MM.1S (cell line): Measurements from ENCODE around the gene TAOK2.
"Not testable (repeated sequence)": the region's sequence is repeated elsewhere in the genome, so short reads cannot be mapped to it uniquely, and the experiment has no call there.

ENCODE experiments used
- DNase-seq: peaks from one replicate; pipeline ENCODE4 v3.0.0-alpha.2; 2015
- H2AFZ ChIP-seq: fragments of 300-600 bp; sonication (generic); 2 replicates; pipeline ENCODE4 v1.6.0; 2016; ENCODE audit warnings: antibody characterized with exemption, low read length
- H3F3A ChIP-seq: fragments of 300-600 bp; sonication (generic); 2 replicates; pipeline ENCODE4 v1.6.1; 2016; ENCODE audit warnings: mild to moderate bottlenecking, antibody characterized with exemption, low read length, moderate library complexity, mixed read lengths; ENCODE audit not compliant: insufficient read depth
- H3K27ac ChIP-seq: fragments of 300-600 bp; sonication (generic); 2 replicates; pipeline ENCODE4 v1.5.1; 2016; ENCODE audit warnings: mild to moderate bottlenecking, low read length
- H3K27me3 ChIP-seq: fragments of 300-600 bp; sonication (generic); replicated peaks from 2 replicates; pipeline ENCODE4 v1.6.0; 2016; ENCODE audit warnings: low read length; ENCODE audit not compliant: insufficient read depth
- H3K36me3 ChIP-seq: fragments of 300-600 bp; sonication (generic); replicated peaks from 2 replicates; pipeline ENCODE4 v1.6.1; 2016; ENCODE audit warnings: mild to moderate bottlenecking, low read length, mixed read lengths; ENCODE audit not compliant: insufficient read depth
- H3K4me1 ChIP-seq: fragments of 300-600 bp; sonication (generic); 2 replicates; pipeline ENCODE4 v1.6.1; 2016; ENCODE audit warnings: low read length, mixed read lengths
- H3K4me2 ChIP-seq: fragments of 300-600 bp; sonication (generic); 2 replicates; pipeline ENCODE4 v1.6.0; 2016; ENCODE audit warnings: low read depth, low read length
- H3K4me3 ChIP-seq: fragments of 300-600 bp; sonication (generic); 2 replicates; pipeline ENCODE4 v1.5.1; 2016; ENCODE audit warnings: low read length, mixed read lengths
- H3K79me2 ChIP-seq: fragments of 300-600 bp; sonication (generic); 2 replicates; pipeline ENCODE4 v1.6.1; 2016; ENCODE audit warnings: mixed run types, low read length, mixed read lengths
- H3K9ac ChIP-seq: fragments of 300-600 bp; sonication (generic); 2 replicates; pipeline ENCODE4 v1.6.1; 2016; ENCODE audit warnings: low read length, mixed read lengths
- H3K9me2 ChIP-seq: fragments of 300-600 bp; sonication (generic); replicated peaks from 2 replicates; pipeline ENCODE4 v1.6.1; 2016; ENCODE audit warnings: mild to moderate bottlenecking, low read length, mixed read lengths; ENCODE audit not compliant: insufficient read depth
- H3K9me3 ChIP-seq: fragments of 300-600 bp; sonication (generic); replicated peaks from 2 replicates; pipeline ENCODE4 v1.6.1; 2016; ENCODE audit warnings: mild to moderate bottlenecking, low read length, mixed read lengths; ENCODE audit not compliant: insufficient read depth
- H4K20me1 ChIP-seq: fragments of 300-600 bp; sonication (generic); 2 replicates; pipeline ENCODE4 v1.6.1; 2016; ENCODE audit warnings: mild to moderate bottlenecking, low read length, moderate library complexity, mixed read lengths; ENCODE audit not compliant: insufficient read depth
- CTCF ChIP-seq: fragments of 300-600 bp; sonication (generic); IDR thresholded peaks from 2 replicates; pipeline ENCODE4 v1.5.1; 2016; ENCODE audit warnings: antibody characterized with exemption, low read length, mixed read lengths
- EZH2 ChIP-seq: fragments of 300-600 bp; sonication (generic); optimal IDR thresholded peaks from 2 replicates; pipeline ENCODE3; 2017; ENCODE audit warnings: low read depth, mild to moderate bottlenecking, antibody characterized with exemption, low read length, mixed read lengths
- EZH2phosphoT487 ChIP-seq: fragments of 300-600 bp; sonication (generic); IDR thresholded peaks from 2 replicates; pipeline ENCODE4 v1.6.1; 2018; ENCODE audit warnings: antibody characterized with exemption, low read length

TAOK2 gene

GRCh38 chr16:29959293-29959692 is 14.4 kb upstream of the TAOK2 start:
- Histone ChIP-seq H3K36me3 (no peaks in the 10 kb centered on the region), H3F3A (0 out of 2 replicates have a peak, but pooled peaks cover 3% of the 10 kb centered on the region), H3K79me2 (no peaks in the 10 kb centered on the region), H2AFZ (no peak overlapping the region), H4K20me1 (no peaks in the 10 kb centered on the region), H3K9me3 (no peaks in the 10 kb centered on the region), H3K9me2 (no peaks in the 10 kb centered on the region), H3K4me3 (no peak overlapping the region), H3K27me3 (no peaks in the 10 kb centered on the region), H3K9ac (no peak overlapping the region), H3K4me2 (no peak overlapping the region), H3K27ac (no peak overlapping the region), H3K4me1 (peaks cover 10% of the 10 kb centered on the region)
- DNase-seq, result no peak
- TF ChIP-seq EZH2, result no peak
- TF ChIP-seq CTCF, result no peak
- TF ChIP-seq EZH2phosphoT487, result no peak

- H3K4me1 ChIP-seq, H2AFZ ChIP-seq, H3K79me2 ChIP-seq, H3K9me3 ChIP-seq, H3K27me3 ChIP-seq, H3K9ac ChIP-seq, H3K9me2 ChIP-seq, H3F3A ChIP-seq, DNase-seq, H3K27ac ChIP-seq, H3K36me3 ChIP-seq, H3K4me3 ChIP-seq, H3K4me2 ChIP-seq, H4K20me1 ChIP-seq: not testable (repeated sequence)
These were observed 13.8 kb upstream of the TAOK2 start for GRCh38 chr16:29959821-29960220.

DNA sequence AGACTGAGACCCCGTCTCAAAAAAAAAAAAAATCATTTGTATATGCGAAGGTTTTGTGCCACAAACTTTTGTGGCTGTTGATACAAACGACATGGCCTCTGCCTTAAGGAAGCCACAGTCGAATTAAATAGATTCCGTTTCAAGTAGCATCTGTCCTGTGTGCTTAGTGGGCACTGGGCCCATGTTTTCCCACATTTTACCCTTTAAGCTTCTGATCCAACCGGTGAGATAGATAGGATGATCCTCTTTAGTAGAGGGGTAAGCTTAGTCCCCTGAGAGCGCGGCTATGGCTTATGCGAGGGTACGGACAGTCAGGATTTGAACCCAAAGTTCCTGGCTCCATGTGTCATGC is 12.6 kb upstream of the TAOK2 start:
- H3K79me2 ChIP-seq, result no peaks in the 10 kb centered on the region
- H3K36me3 ChIP-seq, result no peaks in the 10 kb centered on the region
- H3K4me2 ChIP-seq, result peak overlapping the region; percentile 66
- TF ChIP-seq EZH2 (no peak), EZH2phosphoT487 (no peak), CTCF (no peak)
- peak overlapping the region; percentile 76 for H3K4me3 ChIP-seq
- DNase-seq, result no peak
- H3F3A ChIP-seq, result 0 out of 2 replicates have a peak, but pooled peaks cover 6% of the 10 kb centered on the region
- no peaks in the 10 kb centered on the region for H4K20me1 ChIP-seq
- no peaks in the 10 kb centered on the region for H3K27me3 ChIP-seq
- H2AFZ ChIP-seq, result peak overlapping the region; percentile 89
- H3K4me1 ChIP-seq, result peaks cover 5% of the 10 kb centered on the region; the same call in 1 of the 2 replicates
- no peaks in the 10 kb centered on the region for H3K9me3 ChIP-seq
- H3K9ac ChIP-seq, result peak overlapping the region; percentile 84; the same call in 1 of the 2 replicates
- no peaks in the 10 kb centered on the region for H3K9me2 ChIP-seq
- H3K27ac ChIP-seq, result peak overlapping the region; percentile 55; the same call in 1 of the 2 replicates

GRCh38 chr16:29961479-29962343 is 12.0 kb upstream of the TAOK2 start, which contains the start of gene TMEM219:
Gene TMEM219 (plus strand): TSS chr16:29962079. CDS start chr16:29963144, 1,065 bp downstream.
- H3K27me3 ChIP-seq, result no peaks in the 10 kb centered on the region
- 0 out of 2 replicates have a peak, but pooled peaks cover 6% of the 10 kb centered on the region for H3F3A ChIP-seq
- no peaks in the 10 kb centered on the region for H3K79me2 ChIP-seq
- H2AFZ ChIP-seq, result peak within 1 kb of the TSS; percentile 89
- no peaks in the 10 kb centered on the region for H4K20me1 ChIP-seq
- peak within 1 kb of the TSS; percentile 84 for H3K9ac ChIP-seq
- DNase-seq, result peak; percentile 93
- H3K9me3 ChIP-seq, result no peaks in the 10 kb centered on the region
- TF ChIP-seq CTCF (peak; percentile 29), EZH2 (no peak)
- H3K9me2 ChIP-seq, result no peaks in the 10 kb centered on the region
- no peaks in the 10 kb centered on the region for H3K36me3 ChIP-seq
- H3K27ac ChIP-seq, result peak within 1 kb of the TSS; percentile 55; the same call in 1 of the 2 replicates
- peaks cover 5% of the 10 kb centered on the region; the same call in 1 of the 2 replicates for H3K4me1 ChIP-seq
- H3K4me3 ChIP-seq, result peak within 1 kb of the TSS; percentile 76
- H3K4me2 ChIP-seq, result peak within 1 kb of the TSS; percentile 94
